ENCODE data around the gene SYPL2.
"Not testable (repeated sequence)": the region's sequence is repeated elsewhere in the genome, so short reads cannot be mapped to it uniquely, and the experiment has no call there.

The SYPL2 gene

DNA sequence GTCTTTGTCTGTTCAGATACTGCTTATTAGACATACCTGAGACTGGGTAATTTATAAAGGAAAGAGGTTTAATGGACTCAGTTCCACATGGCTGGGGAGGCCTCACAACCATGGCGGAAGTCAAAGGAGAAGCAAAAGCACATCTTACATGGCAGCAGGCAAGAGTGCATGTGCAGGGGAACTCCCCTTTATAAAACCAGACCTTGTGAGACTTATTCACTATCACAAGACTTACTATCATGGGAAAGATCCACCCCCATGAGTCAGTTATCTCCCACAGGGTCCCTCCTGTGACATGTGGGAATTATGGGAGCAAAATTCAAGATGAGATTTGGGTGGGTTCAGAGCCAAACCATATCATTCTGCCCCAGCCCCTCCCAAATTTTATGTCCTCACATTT is 33.0 kb upstream of the SYPL2 start:
- no peak overlapping the region for H3K4me3 ChIP-seq (ENCODE audit: low read length)
- DNase-seq (ENCODE audit: low read depth): no peak
- TF ChIP-seq, protein P1, sequence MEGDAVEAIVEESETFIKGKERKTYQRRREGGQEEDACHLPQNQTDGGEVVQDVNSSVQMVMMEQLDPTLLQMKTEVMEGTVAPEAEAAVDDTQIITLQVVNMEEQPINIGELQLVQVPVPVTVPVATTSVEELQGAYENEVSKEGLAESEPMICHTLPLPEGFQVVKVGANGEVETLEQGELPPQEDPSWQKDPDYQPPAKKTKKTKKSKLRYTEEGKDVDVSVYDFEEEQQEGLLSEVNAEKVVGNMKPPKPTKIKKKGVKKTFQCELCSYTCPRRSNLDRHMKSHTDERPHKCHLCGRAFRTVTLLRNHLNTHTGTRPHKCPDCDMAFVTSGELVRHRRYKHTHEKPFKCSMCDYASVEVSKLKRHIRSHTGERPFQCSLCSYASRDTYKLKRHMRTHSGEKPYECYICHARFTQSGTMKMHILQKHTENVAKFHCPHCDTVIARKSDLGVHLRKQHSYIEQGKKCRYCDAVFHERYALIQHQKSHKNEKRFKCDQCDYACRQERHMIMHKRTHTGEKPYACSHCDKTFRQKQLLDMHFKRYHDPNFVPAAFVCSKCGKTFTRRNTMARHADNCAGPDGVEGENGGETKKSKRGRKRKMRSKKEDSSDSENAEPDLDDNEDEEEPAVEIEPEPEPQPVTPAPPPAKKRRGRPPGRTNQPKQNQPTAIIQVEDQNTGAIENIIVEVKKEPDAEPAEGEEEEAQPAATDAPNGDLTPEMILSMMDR (conservative IDR thresholded peaks at IDR 0.05; ENCODE audit: low read length): no peak

DNA sequence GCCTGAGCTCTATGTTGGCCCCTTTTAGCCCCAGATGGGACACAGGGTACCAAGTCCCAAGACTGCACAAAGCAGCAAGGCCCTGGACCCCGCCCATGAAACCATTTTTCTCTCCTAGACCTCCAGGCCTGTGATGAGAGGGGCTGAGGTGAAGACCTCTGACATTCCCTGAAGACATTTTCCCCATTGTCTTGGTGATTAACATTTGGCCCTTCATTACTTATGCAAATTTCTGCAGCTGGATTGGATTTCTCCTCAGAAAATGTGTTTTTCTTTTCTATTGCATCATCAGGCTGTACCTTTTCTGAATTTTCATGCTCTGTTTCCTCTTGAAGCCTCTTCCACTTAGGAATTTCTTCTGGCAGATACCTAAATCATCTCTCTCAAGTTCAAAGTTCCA is 31.9 kb upstream of the SYPL2 start:
- TF ChIP-seq, protein P1 (conservative IDR thresholded peaks at IDR 0.05; ENCODE audit: low read length): no peak
- H3K4me3 ChIP-seq (ENCODE audit: low read length): no peak overlapping the region
- DNase-seq (ENCODE audit: low read depth): no peak

DNA sequence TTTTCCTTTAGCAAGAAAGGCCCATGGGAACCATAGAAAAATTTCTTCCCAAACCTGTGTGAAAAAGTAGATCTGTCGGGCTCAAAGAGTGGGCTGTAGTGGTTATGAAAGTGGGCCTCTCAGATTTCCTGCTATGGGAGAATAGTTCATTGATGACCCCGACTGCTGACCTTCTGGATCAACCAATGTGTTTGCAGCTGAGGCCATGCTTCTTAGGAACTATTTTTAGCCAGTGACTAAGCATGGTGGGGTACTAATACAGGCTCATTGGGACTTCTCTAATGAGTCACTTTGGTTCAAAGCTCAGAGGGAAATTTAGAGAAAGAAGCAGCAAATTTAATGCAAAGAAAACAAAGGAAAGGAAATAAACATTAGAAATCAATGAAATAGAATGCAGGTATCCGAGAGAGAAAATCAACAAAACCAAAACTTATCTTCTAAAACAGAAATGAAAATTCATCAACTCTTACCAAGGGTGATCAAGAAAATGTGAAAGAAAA is 27.5 kb upstream of the SYPL2 start:
- peak; percentile 83 for DNase-seq (ENCODE audit: low read depth)
- TF ChIP-seq, protein P1 (conservative IDR thresholded peaks at IDR 0.05; ENCODE audit: low read length): no peak
- no peak overlapping the region for H3K4me3 ChIP-seq (ENCODE audit: low read length)

DNA sequence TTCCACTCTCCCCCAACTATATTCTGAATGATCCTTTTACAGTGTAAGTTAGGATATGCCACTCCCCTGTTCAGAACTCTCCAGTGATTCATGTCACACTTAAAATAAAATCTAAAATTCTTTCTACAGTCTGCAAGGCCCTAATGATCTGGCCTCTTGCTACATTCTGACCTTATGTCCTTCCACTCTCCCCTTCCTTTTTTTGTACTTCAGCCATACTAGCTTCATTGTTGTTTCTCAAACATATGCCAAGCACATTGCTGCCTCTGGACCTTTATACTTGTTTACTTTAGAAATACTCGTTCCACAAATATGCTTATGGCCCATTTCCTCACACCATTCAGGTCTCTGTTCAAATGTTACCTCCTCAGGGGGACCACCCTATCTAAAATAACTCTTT is 25.3 kb upstream of the SYPL2 start:
- TF ChIP-seq, protein P1 (conservative IDR thresholded peaks at IDR 0.05; ENCODE audit: low read length): no peak
- no peak overlapping the region for H3K4me3 ChIP-seq (ENCODE audit: low read length)
- peak; percentile 86 for DNase-seq (ENCODE audit: low read depth)

DNA sequence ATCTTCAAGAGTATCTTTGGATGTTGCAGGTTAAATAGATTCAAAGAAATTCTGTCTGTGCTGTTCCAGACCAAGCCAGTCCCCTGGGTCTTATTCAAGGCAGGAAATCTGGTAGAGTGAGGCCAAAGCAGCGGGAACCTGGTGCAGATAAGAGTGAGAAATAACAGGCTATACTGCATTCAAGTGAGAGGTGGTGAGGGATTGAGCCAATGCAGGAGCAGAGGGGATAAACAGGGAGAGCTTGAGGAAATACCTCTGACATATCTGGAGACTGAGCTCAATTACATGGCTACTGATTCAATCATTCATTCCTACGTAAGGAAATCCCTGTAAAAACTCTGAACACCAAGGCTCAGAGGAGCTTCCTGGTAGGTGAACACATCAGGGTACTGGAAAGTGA is 22.9 kb upstream of the SYPL2 start:
- no peak for DNase-seq (ENCODE audit: low read depth)
- TF ChIP-seq, protein P1 (conservative IDR thresholded peaks at IDR 0.05; ENCODE audit: low read length): no peak
- no peak overlapping the region for H3K4me3 ChIP-seq (ENCODE audit: low read length)

DNA sequence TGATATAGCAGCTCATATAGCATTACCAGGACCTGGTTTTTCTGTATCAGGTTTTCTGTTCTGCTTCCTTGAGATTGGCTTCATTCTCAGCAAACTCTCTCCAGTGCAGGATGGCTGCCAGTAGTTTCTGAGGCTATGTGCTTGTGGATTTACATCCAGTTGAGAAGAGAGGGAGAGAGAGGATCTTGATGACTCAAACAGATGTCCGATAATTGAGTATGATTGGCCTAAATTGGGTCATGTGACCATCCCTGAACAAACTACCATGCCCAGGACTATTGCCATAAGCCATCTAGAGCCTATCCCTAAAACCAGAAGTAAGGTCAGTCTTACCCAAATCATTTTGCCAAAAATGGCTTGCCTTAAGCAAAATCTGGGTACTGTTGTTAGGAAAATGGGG is 22.0 kb upstream of the SYPL2 start:
- no peak overlapping the region for H3K4me3 ChIP-seq (ENCODE audit: low read length)
- peak; percentile 31 for DNase-seq (ENCODE audit: low read depth)
- TF ChIP-seq, protein P1 (conservative IDR thresholded peaks at IDR 0.05; ENCODE audit: low read length): no peak

DNA sequence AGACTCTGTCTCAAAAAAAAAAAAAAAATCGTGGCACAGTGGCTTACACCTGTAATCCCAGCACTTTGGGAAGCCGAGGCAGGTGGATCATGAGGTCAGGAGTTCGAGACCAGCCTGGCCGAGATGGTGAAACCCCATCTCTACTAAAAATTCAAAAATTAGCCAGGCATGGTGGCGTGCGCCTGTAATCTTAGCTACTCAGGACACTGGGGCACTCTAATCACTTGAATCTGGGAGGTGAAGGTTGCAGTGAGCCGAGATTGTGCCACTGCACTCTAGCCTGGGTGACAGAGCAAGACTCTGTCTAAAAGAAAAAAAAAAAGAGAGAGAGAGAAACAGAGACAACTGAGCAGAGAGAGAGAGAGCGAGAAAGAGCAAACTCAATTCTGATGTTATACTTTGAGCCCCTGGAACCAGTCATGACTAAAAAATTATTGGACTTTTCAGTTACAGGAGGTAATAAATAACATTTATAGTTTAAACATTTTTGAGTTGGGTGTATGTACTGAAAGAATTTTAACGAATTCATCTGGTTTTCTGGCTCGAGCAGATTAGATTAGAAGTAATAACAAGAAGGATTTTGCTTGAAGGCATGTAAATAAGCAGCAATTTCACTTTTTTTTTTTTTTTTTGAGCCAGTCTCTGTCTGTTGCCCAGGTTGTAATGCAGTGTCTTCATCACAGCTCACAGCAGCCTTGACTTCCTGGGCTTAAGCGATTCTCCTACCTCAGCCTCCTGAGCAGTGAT is 20.2 kb upstream of the SYPL2 start:
- H3K4me3 ChIP-seq (ENCODE audit: low read length): not testable (repeated sequence)
- DNase-seq (ENCODE audit: low read depth): peak; percentile 93

Measured in AG10803 (cell line).